Astrocyte (in vitro differentiated cells and primary cell): ENCODE data around the gene KRCC1. TPM values are rescaled to one million over a fixed set of nuclear protein-coding genes. Genes with fewer than 3 reads are reported as not detected.

Source experiments
- DNase-seq: peaks from one replicate; pipeline ENCODE4 v3.0.0-alpha.2; 2010; ENCODE audit warnings: low read depth
- FAIRE-seq: peaks from 2 replicates; lab custom pipeline; 2011; peaks lifted over from hg19 to GRCh38; lab: Jason Lieb, UNC
- H2AFZ ChIP-seq: 2 replicates; pipeline ENCODE4 v1.6.0; 2012; ENCODE audit warnings: low read depth, low read length, inconsistent platforms
- H3K27ac ChIP-seq: 2 replicates; pipeline ENCODE4 v1.5.1; 2011; ENCODE audit warnings: low read depth, low read length, inconsistent platforms
- H3K27me3 ChIP-seq: 2 replicates; pipeline ENCODE4 v1.6.0; 2011; ENCODE audit warnings: low read length, inconsistent platforms; ENCODE audit not compliant: insufficient read depth
- H3K36me3 ChIP-seq: 2 replicates; pipeline ENCODE4 v1.5.1; 2011; ENCODE audit warnings: low read length, inconsistent platforms; ENCODE audit not compliant: insufficient read depth
- H3K4me1 ChIP-seq: 2 replicates; pipeline ENCODE4 v1.5.1; 2011; ENCODE audit warnings: low read length, inconsistent platforms; ENCODE audit not compliant: insufficient read depth
- H3K4me2 ChIP-seq: 2 replicates; pipeline ENCODE4 v1.6.0; 2012; ENCODE audit warnings: low read length, inconsistent platforms
- H3K4me3 ChIP-seq: 2 replicates; pipeline ENCODE4 v1.5.1; 2011; ENCODE audit warnings: low read depth, mild to moderate bottlenecking, low read length, inconsistent platforms; ENCODE audit not compliant: insufficient read depth
- H3K79me2 ChIP-seq: 2 replicates; pipeline ENCODE4 v1.6.0; 2012; ENCODE audit warnings: mild to moderate bottlenecking, low read length, inconsistent platforms; ENCODE audit not compliant: insufficient read depth
- H3K9ac ChIP-seq: 2 replicates; pipeline ENCODE4 v1.6.0; 2012; ENCODE audit warnings: mild to moderate bottlenecking, low read length, inconsistent platforms
- H3K9me3 ChIP-seq: 2 replicates; pipeline ENCODE4 v1.5.1; 2012; ENCODE audit warnings: low read depth, mild to moderate bottlenecking, low read length, inconsistent platforms; ENCODE audit not compliant: insufficient read depth
- H4K20me1 ChIP-seq: 2 replicates; pipeline ENCODE4 v1.6.0; 2012; ENCODE audit warnings: low read length, inconsistent platforms; ENCODE audit not compliant: insufficient read depth
- H3K27ac Mint-ChIP-seq: one replicate; pipeline ENCODE4 v1.8.0; 2021; ENCODE audit warnings: mild to moderate bottlenecking, mixed read lengths; ENCODE audit not compliant: unreplicated experiment
- H3K27me3 Mint-ChIP-seq: one replicate; pipeline ENCODE4 v1.8.0; 2021; ENCODE audit warnings: low read depth, mixed read lengths; ENCODE audit not compliant: unreplicated experiment
- H3K36me3 Mint-ChIP-seq: one replicate; pipeline ENCODE4 v1.8.0; 2021; ENCODE audit warnings: low read depth, mixed read lengths; ENCODE audit not compliant: unreplicated experiment
- H3K4me1 Mint-ChIP-seq: one replicate; pipeline ENCODE4 v1.8.0; 2021; ENCODE audit warnings: low read depth, mixed read lengths; ENCODE audit not compliant: unreplicated experiment
- H3K4me3 Mint-ChIP-seq: one replicate; pipeline ENCODE4 v1.8.0; 2021; ENCODE audit warnings: mild to moderate bottlenecking, moderate library complexity, mixed read lengths; ENCODE audit not compliant: unreplicated experiment
- H3K9me3 Mint-ChIP-seq: one replicate; pipeline ENCODE4 v1.8.0; 2021; ENCODE audit warnings: mild to moderate bottlenecking, mixed read lengths; ENCODE audit not compliant: unreplicated experiment
- EZH2 ChIP-seq: IDR thresholded peaks from 2 replicates; pipeline ENCODE4 v1.6.1; 2012; ENCODE audit warnings: mild to moderate bottlenecking, low read length, inconsistent platforms; ENCODE audit not compliant: insufficient read depth
- total RNA-seq: library from RNA; stranded (reverse); gene quantifications from 2 replicates; pipeline ENCODE4 v1.2.1, GENCODE V29; 2021
- TF ChIP-seq, protein P1 (sequence below): IDR thresholded peaks from 2 replicates; pipeline ENCODE4 v1.5.1; 2011; ENCODE audit warnings: low read depth, mild to moderate bottlenecking, inconsistent platforms, low read length, moderate library complexity; ENCODE audit not compliant: insufficient read depth

Gene KRCC1
- total RNA-seq, 1 donor from 2014 or later: 17.7 TPM

- H3K27me3 ChIP-seq: no peaks in the 10 kb centered on the region
- no peak for FAIRE-seq
- H3K4me3 Mint-ChIP-seq: no peak overlapping the region
- no peaks in the 10 kb centered on the region for H3K36me3 Mint-ChIP-seq
- no peaks in the 10 kb centered on the region for H3K79me2 ChIP-seq
- H3K36me3 ChIP-seq: no peaks in the 10 kb centered on the region
- no peak for DNase-seq
- H3K27ac ChIP-seq: no peak overlapping the region
- no peaks in the 10 kb centered on the region for H3K9me3 Mint-ChIP-seq
- H3K9me3 ChIP-seq: no peaks in the 10 kb centered on the region
- no peak overlapping the region for H3K27ac Mint-ChIP-seq
- H4K20me1 ChIP-seq: no peaks in the 10 kb centered on the region
- H3K4me1 Mint-ChIP-seq: peaks cover 7% of the 10 kb centered on the region
- H3K4me1 ChIP-seq: no peaks in the 10 kb centered on the region
- H3K9ac ChIP-seq: no peak overlapping the region
- H2AFZ ChIP-seq: no peak overlapping the region
- no peaks in the 10 kb centered on the region for H3K27me3 Mint-ChIP-seq
- no peak overlapping the region for H3K4me3 ChIP-seq
- H3K4me2 ChIP-seq: no peak overlapping the region
- TF ChIP-seq, protein P1, sequence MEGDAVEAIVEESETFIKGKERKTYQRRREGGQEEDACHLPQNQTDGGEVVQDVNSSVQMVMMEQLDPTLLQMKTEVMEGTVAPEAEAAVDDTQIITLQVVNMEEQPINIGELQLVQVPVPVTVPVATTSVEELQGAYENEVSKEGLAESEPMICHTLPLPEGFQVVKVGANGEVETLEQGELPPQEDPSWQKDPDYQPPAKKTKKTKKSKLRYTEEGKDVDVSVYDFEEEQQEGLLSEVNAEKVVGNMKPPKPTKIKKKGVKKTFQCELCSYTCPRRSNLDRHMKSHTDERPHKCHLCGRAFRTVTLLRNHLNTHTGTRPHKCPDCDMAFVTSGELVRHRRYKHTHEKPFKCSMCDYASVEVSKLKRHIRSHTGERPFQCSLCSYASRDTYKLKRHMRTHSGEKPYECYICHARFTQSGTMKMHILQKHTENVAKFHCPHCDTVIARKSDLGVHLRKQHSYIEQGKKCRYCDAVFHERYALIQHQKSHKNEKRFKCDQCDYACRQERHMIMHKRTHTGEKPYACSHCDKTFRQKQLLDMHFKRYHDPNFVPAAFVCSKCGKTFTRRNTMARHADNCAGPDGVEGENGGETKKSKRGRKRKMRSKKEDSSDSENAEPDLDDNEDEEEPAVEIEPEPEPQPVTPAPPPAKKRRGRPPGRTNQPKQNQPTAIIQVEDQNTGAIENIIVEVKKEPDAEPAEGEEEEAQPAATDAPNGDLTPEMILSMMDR: no peak
- no peak for TF ChIP-seq EZH2
Observed at GRCh38 chr2:88067189-88067588, 11.6 kb upstream of the KRCC1 start.

- H3K27me3 ChIP-seq: no peaks in the 10 kb centered on the region
- TF ChIP-seq, protein P1: no peak
- no peak for TF ChIP-seq EZH2
- H3K9me3 ChIP-seq: no peaks in the 10 kb centered on the region
- H3K9me3 Mint-ChIP-seq: no peaks in the 10 kb centered on the region
- no peak overlapping the region for H3K9ac ChIP-seq
- no peak overlapping the region for H3K4me3 ChIP-seq
- no peak overlapping the region for H3K4me2 ChIP-seq
- no peak overlapping the region for H3K27ac Mint-ChIP-seq
- FAIRE-seq: no peak
- no peak overlapping the region for H3K4me3 Mint-ChIP-seq
- no peaks in the 10 kb centered on the region for H4K20me1 ChIP-seq
- no peaks in the 10 kb centered on the region for H3K36me3 ChIP-seq
- H3K4me1 ChIP-seq: no peaks in the 10 kb centered on the region
- H3K79me2 ChIP-seq: no peaks in the 10 kb centered on the region
- H3K4me1 Mint-ChIP-seq: peaks cover 7% of the 10 kb centered on the region
- DNase-seq: no peak
- no peaks in the 10 kb centered on the region for H3K27me3 Mint-ChIP-seq
- no peak overlapping the region for H2AFZ ChIP-seq
- no peak overlapping the region for H3K27ac ChIP-seq
- H3K36me3 Mint-ChIP-seq: no peaks in the 10 kb centered on the region
Observed at GRCh38 chr2:88066543-88066942, 11.0 kb upstream of the KRCC1 start.

GRCh38 chr2:88061295-88061694 is 5.7 kb upstream of the KRCC1 start:
- H3K36me3 ChIP-seq: no peaks in the 10 kb centered on the region
- no peak overlapping the region for H3K27ac Mint-ChIP-seq
- no peaks in the 10 kb centered on the region for H4K20me1 ChIP-seq
- H3K4me3 ChIP-seq: no peak overlapping the region
- H3K9me3 Mint-ChIP-seq: no peaks in the 10 kb centered on the region
- H3K27me3 Mint-ChIP-seq: no peaks in the 10 kb centered on the region
- H3K4me2 ChIP-seq: no peak overlapping the region
- no peaks in the 10 kb centered on the region for H3K9me3 ChIP-seq
- peaks cover under 1% of the 10 kb centered on the region for H3K4me1 Mint-ChIP-seq
- H3K9ac ChIP-seq: no peak overlapping the region
- no peak for DNase-seq
- H3K79me2 ChIP-seq: peaks cover under 1% of the 10 kb centered on the region
- TF ChIP-seq, protein P1: no peak
- no peak for TF ChIP-seq EZH2
- no peak overlapping the region for H3K27ac ChIP-seq
- H3K36me3 Mint-ChIP-seq: no peaks in the 10 kb centered on the region
- no peak for FAIRE-seq
- H3K27me3 ChIP-seq: no peaks in the 10 kb centered on the region
- no peak overlapping the region for H3K4me3 Mint-ChIP-seq
- H3K4me1 ChIP-seq: no peaks in the 10 kb centered on the region
- H2AFZ ChIP-seq: no peak overlapping the region
